GDM1 (cell line): ENCODE data around the gene SHISA9.

Experiments
- DNase-seq: peaks from one replicate; lab custom pipeline; 2025; lab: John Stamatoyannopoulos, UW

The SHISA9 gene

GRCh38 chr16:12951976-12952375 is 50.6 kb downstream of the SHISA9 start:
- no peak for DNase-seq

- no peak for DNase-seq
Measured at GRCh38 chr16:12958366-12958765, 57.0 kb downstream of the SHISA9 start.

- DNase-seq, result no peak
Measured at GRCh38 chr16:12959072-12959471, 57.7 kb downstream of the SHISA9 start.

GRCh38 chr16:12961626-12962025 is 60.2 kb downstream of the SHISA9 start:
- DNase-seq, result no peak

GRCh38 chr16:12964461-12964860 is 63.1 kb downstream of the SHISA9 start:
- no peak for DNase-seq

- no peak for DNase-seq
Measured at GRCh38 chr16:12965274-12965804, 63.9 kb downstream of the SHISA9 start.

- DNase-seq, result no peak
Measured at GRCh38 chr16:12971241-12971640, 69.8 kb downstream of the SHISA9 start.

- DNase-seq, result no peak
Measured at GRCh38 chr16:12972246-12972645, 70.8 kb downstream of the SHISA9 start.

- DNase-seq, result no peak
Measured at GRCh38 chr16:12975766-12976165, 74.4 kb downstream of the SHISA9 start.

- no peak for DNase-seq
Measured at GRCh38 chr16:12976496-12976895, 75.1 kb downstream of the SHISA9 start.

- DNase-seq, result no peak
Measured at GRCh38 chr16:12976936-12977335, 75.5 kb downstream of the SHISA9 start.

GRCh38 chr16:12985516-12985915 is 84.1 kb downstream of the SHISA9 start:
- DNase-seq, result no peak

- DNase-seq, result no peak
Measured at GRCh38 chr16:12988071-12988470, 86.7 kb downstream of the SHISA9 start.

- DNase-seq, result no peak
Measured at GRCh38 chr16:12992066-12992465, 90.7 kb downstream of the SHISA9 start.

GRCh38 chr16:12994402-12994801 is 93.0 kb downstream of the SHISA9 start:
- DNase-seq, result no peak

- DNase-seq, result no peak
Measured at GRCh38 chr16:12995721-12996372, 94.4 kb downstream of the SHISA9 start.

- no peak for DNase-seq
Measured at GRCh38 chr16:12998361-12999085, 97.1 kb downstream of the SHISA9 start.

GRCh38 chr16:12999368-12999767 is 98.0 kb downstream of the SHISA9 start:
- no peak for DNase-seq

GRCh38 chr16:13005721-13006247 is 104.4 kb downstream of the SHISA9 start:
- no peak for DNase-seq

GRCh38 chr16:13012601-13013000 is 111.2 kb downstream of the SHISA9 start:
- DNase-seq, result no peak

- no peak for DNase-seq
Measured at GRCh38 chr16:13013043-13013442, 111.6 kb downstream of the SHISA9 start.

GRCh38 chr16:13014476-13014875 is 113.1 kb downstream of the SHISA9 start:
- DNase-seq, result no peak

- DNase-seq, result no peak
Measured at GRCh38 chr16:13018026-13018425, 116.6 kb downstream of the SHISA9 start.
